HepG2 (cell line): ENCODE measurements around the gene PNN. TPM values are rescaled to one million over a fixed set of nuclear protein-coding genes. Genes with fewer than 3 reads are reported as not detected.

Experiments
- ATAC-seq: fragments of 200-7000 bp; cut with Tn5 transposase; 3 replicates; pipeline ENCODE4 v1.9.1; 2020; ENCODE audit warnings: mild to moderate bottlenecking, moderate library complexity
- BruUV-seq: library from RNA; stranded (reverse); fragments of 400-500 nt; replicated peaks from 2 replicates; lab custom pipeline; 2021; lab: Mats Ljungman, UMichigan
- CTCF ChIA-PET: fragments of 300-600 bp; formaldehyde crosslinking; extraction: SDS; loops from one replicate; lab custom pipeline; 2021; ENCODE audit warnings: low total read pairs, inconsistent platforms, low intra/inter-chr PET ratio; lab: Yijun Ruan, JAX
- POLR2A ChIA-PET: fragments of 350-600 bp; sonication (Branson Sonifier 250); formaldehyde crosslinking; loops from one replicate; lab custom pipeline; 2020; ENCODE audit warnings: antibody characterized with exemption, inconsistent platforms; lab: Yijun Ruan, JAX
- DNase-seq: peaks from one replicate; pipeline ENCODE4 v3.0.0-alpha.2; 2015; ENCODE audit warnings: low spot score
- FAIRE-seq: peaks from 3 replicates; lab custom pipeline; 2011; peaks lifted over from hg19 to GRCh38; lab: Jason Lieb, UNC
- H2AFZ ChIP-seq: one replicate; pipeline ENCODE4 v1.6.1; 2011; ENCODE audit warnings: low read length, inconsistent platforms
- H3K27ac ChIP-seq: fragments of 300-600 bp; 3 replicates; pipeline ENCODE4 v1.8.0; 2011; ENCODE audit warnings: mixed run types, mild to moderate bottlenecking, mixed read lengths, low read length, inconsistent platforms; ENCODE audit not compliant: insufficient read depth; ENCODE audit errors: extremely low read length
- H3K27me3 ChIP-seq, 2 experiments: fragments of 200-600 bp in 1 of 2; 2 replicates in 1 of 2; 3 replicates in 1 of 2; pipeline versions ENCODE4 v1.6.0 to v1.8.0; 2011; ENCODE audit warnings: low read length in 2 of 2, mild to moderate bottlenecking in 2 of 2, moderate library complexity in 2 of 2, inconsistent platforms in 1 of 2; ENCODE audit not compliant: insufficient read depth in 2 of 2, control insufficient read depth in 1 of 2
- H3K36me3 ChIP-seq, 2 experiments: fragments of 200-600 bp in 1 of 2; replicated peaks in 1 of 2; 2 replicates in 1 of 2; 3 replicates in 1 of 2; pipeline versions ENCODE4 v1.5.1 to v1.8.0; 2011; ENCODE audit warnings: low read length in 2 of 2, inconsistent platforms in 1 of 2; ENCODE audit not compliant: insufficient read depth in 2 of 2, control insufficient read depth in 1 of 2
- H3K4me1 ChIP-seq: 2 replicates; pipeline ENCODE4 v1.5.1; 2012; ENCODE audit warnings: low read length, inconsistent platforms; ENCODE audit not compliant: insufficient read depth
- H3K4me2 ChIP-seq: 2 replicates; pipeline ENCODE4 v1.6.0; 2011; ENCODE audit warnings: low read depth, low read length, inconsistent platforms
- H3K4me3 ChIP-seq, 3 experiments: fragments of 200-600 bp in 1 of 3; sonication (generic), shearing (Covaris generic) in 1 of 3; replicated peaks in 1 of 3; 2 replicates each; pipeline ENCODE4 v1.5.1; 2011 to 2016; ENCODE audit warnings: low read length in 3 of 3, inconsistent platforms in 2 of 3, low read depth in 2 of 3, mild to moderate bottlenecking in 2 of 3, control low read depth in 1 of 3, mixed read lengths in 1 of 3; ENCODE audit not compliant: insufficient read depth in 1 of 3
- H3K79me2 ChIP-seq: one replicate; pipeline ENCODE4 v1.6.1; 2011; ENCODE audit warnings: low read length, inconsistent platforms; ENCODE audit not compliant: insufficient read depth
- H3K9ac ChIP-seq: 2 replicates; pipeline ENCODE4 v1.6.0; 2011; ENCODE audit warnings: mild to moderate bottlenecking, low read depth, low read length, inconsistent platforms; ENCODE audit not compliant: insufficient read depth
- H3K9me3 ChIP-seq: 2 replicates; pipeline ENCODE4 v1.5.1; 2012; ENCODE audit warnings: mild to moderate bottlenecking, low read length
- H4K20me1 ChIP-seq: 2 replicates; pipeline ENCODE4 v1.6.0; 2011; ENCODE audit warnings: inconsistent platforms, mild to moderate bottlenecking, low read length, moderate library complexity; ENCODE audit not compliant: insufficient read depth
- CERS6 ChIP-seq: sonication (generic); formaldehyde crosslinking; IDR thresholded peaks from 2 replicates; pipeline ENCODE4 v1.5.0; 2020; ENCODE audit warnings: missing genetic modification reagents
- CHCHD3 ChIP-seq: sonication (generic); formaldehyde crosslinking; IDR thresholded peaks from 2 replicates; pipeline ENCODE4 v1.8.0; 2022; ENCODE audit warnings: mild to moderate bottlenecking, missing genetic modification reagents, moderate library complexity
- GATAD1 ChIP-seq: IDR thresholded peaks from 2 replicates; pipeline ENCODE4 v1.6.1; 2016; ENCODE audit warnings: missing genetic modification reagents, missing compliant biosample characterization
- IRF9 ChIP-seq: sonication (generic); formaldehyde crosslinking; IDR thresholded peaks from 2 replicates; pipeline ENCODE4 v1.8.0; 2022; ENCODE audit warnings: missing genetic modification reagents, mild to moderate bottlenecking, borderline replicate concordance
- MAFG ChIP-seq: sonication (generic); formaldehyde crosslinking; IDR thresholded peaks from 2 replicates; pipeline ENCODE4 v1.5.1; 2020; ENCODE audit warnings: mild to moderate bottlenecking, missing genetic modification reagents
- RELA ChIP-seq: sonication (generic); formaldehyde crosslinking; IDR thresholded peaks from 2 replicates; pipeline ENCODE4 v1.4.0; 2020; ENCODE audit warnings: missing genetic modification reagents
- SP1 ChIP-seq, 2 experiments: fragments of 450-650 bp in 1 of 2; sonication (generic) in 1 of 2; formaldehyde crosslinking in 1 of 2; IDR thresholded peaks; 2 replicates each; pipeline versions ENCODE4 v1.4.0 to v1.6.1; 2016 to 2020; ENCODE audit warnings: missing genetic modification reagents in 1 of 2
- STAG1 ChIP-seq: sonication (generic); formaldehyde crosslinking; IDR thresholded peaks from 2 replicates; pipeline ENCODE4 v1.4.0; 2020; ENCODE audit warnings: missing genetic modification reagents
- TCF7 ChIP-seq: sonication (generic); IDR thresholded peaks from 2 replicates; pipeline ENCODE4 v1.6.1; 2016; ENCODE audit warnings: antibody characterized with exemption, low read depth
- TFE3 ChIP-seq: IDR thresholded peaks from 2 replicates; pipeline ENCODE4 v1.6.1; 2016
- YEATS2 ChIP-seq: sonication (generic); formaldehyde crosslinking; IDR thresholded peaks from 2 replicates; pipeline ENCODE4 v1.4.0; 2020; ENCODE audit warnings: missing genetic modification reagents, borderline replicate concordance
- ZBTB25 ChIP-seq: IDR thresholded peaks from 2 replicates; pipeline ENCODE4 v1.6.1; 2018; ENCODE audit warnings: missing genetic modification reagents
- ZNF142 ChIP-seq: sonication (generic); formaldehyde crosslinking; IDR thresholded peaks from 2 replicates; pipeline ENCODE4 v1.4.0; 2020; ENCODE audit warnings: missing genetic modification reagents
- ZNF616 ChIP-seq: sonication (generic); formaldehyde crosslinking; IDR thresholded peaks from 2 replicates; pipeline ENCODE4 v1.5.0; 2020; ENCODE audit warnings: low read depth, mild to moderate bottlenecking, missing genetic modification reagents
- ZNF672 ChIP-seq: sonication (generic); formaldehyde crosslinking; IDR thresholded peaks from 2 replicates; pipeline ENCODE4 v1.8.1; 2022; ENCODE audit warnings: missing genetic modification reagents
- WGBS: methylation state at CpG from one replicate; pipeline ENCODE4 v1.1.6; 2017; ENCODE audit warnings: low lambda C conversion rate; 5-methylcytosine and 5-hydroxymethylcytosine counted together
- in situ Hi-C: cut with HindIII; loops from 2 replicates; pipeline ENCODE4 v1.10.0; 2017; ENCODE audit warnings: low pct_unique_long_range_greater_than_20kb; ENCODE audit not compliant: extremely low pct_ligation_motif_present
- intact Hi-C: fragments of 100-400 bp; cut with micrococcal nuclease; formaldehyde crosslinking; loops from one replicate; pipeline ENCODE4 v1.10.0; 2022; ENCODE audit not compliant: unreplicated experiment
- polyA plus RNA-seq, 8 experiments: library from polyadenylated mRNA; depleted of rRNA in 3 of 8; stranded (reverse) in 7 of 8; unstranded in 1 of 8; fragments of >200 nt; fragmentation: Illumina TruSeq in 4 of 8; extraction: Trizol in 4 of 8; gene quantifications; 2 replicates each; pipeline versions ENCODE4 v1.2.1 to v1.2.3, GENCODE V29; 2011 to 2016; ENCODE audit warnings: low read depth in 4 of 8, missing spikeins in 1 of 8, mixed read lengths in 1 of 8; ENCODE audit not compliant: insufficient read depth in 1 of 8
- total RNA-seq, 5 experiments: library from RNA; depleted of rRNA; stranded (reverse); fragments of >200 nt; fragmentation: Illumina TruSeq; extraction: Trizol; gene quantifications; 2 replicates each; pipeline ENCODE4 v1.2.3, GENCODE V29; 2016; ENCODE audit warnings: low read depth in 1 of 5

PNN gene
- total and polyA plus RNA-seq, 2 of the 13 experiments (the other 11 are each of a cell fraction or from before 2014, with no cell fraction given) = 58.0 to 214 TPM

GRCh38 chr14:39229222-39229543 is 54.1 kb downstream of the PNN start:
- Histone ChIP-seq H3K79me2 (peaks cover 5% of the 10 kb centered on the region), H3K9me3 (no peaks in the 10 kb centered on the region), H3K9ac (peak overlapping the region; percentile 3; the same call in 1 of the 2 replicates), H3K27ac (no peak overlapping the region), H3K4me3 (no peak overlapping the region), H2AFZ (peak overlapping the region; percentile 51), H3K4me1 (peaks cover 44% of the 10 kb centered on the region), H3K36me3 (no peaks in the 10 kb centered on the region)
- no TSS peak for BruUV-seq
- CTCF ChIA-PET = no interaction called here
- 68% methylated on average over 1 of the region's 1 CpG for WGBS
- no peak for DNase-seq
- in situ Hi-C loops = no loop called here
- no peak for ATAC-seq
- no peak for FAIRE-seq
- TF ChIP-seq MAFG (CRISPR knock-in tag) (no peak), IRF9 (CRISPR knock-in tag) (no peak), TFE3 (CRISPR knock-in tag) (no peak), TCF7 (no peak), STAG1 (CRISPR knock-in tag) (no peak), RELA (CRISPR knock-in tag) (no peak), CERS6 (CRISPR knock-in tag) (no peak), GATAD1 (CRISPR knock-in tag) (no peak), ZNF142 (CRISPR knock-in tag) (no peak), YEATS2 (CRISPR knock-in tag) (no peak), ZBTB25 (CRISPR knock-in tag) (no peak), ZNF616 (CRISPR knock-in tag) (no peak), CHCHD3 (CRISPR knock-in tag) (no peak), SP1 (IDR thresholded peaks at IDR 0.05) (no peak), SP1 (CRISPR knock-in tag; IDR thresholded peaks at IDR 0.05) (no peak), ZNF672 (CRISPR knock-in tag) (no peak)
- TF ChIP-seq, all 625 proteins: peak for 0
- Histone ChIP-seq H3K27me3 (no peaks in the 10 kb centered on the region; a peak in 1 of 5 replicates), H4K20me1 (no peaks in the 10 kb centered on the region), H3K4me2 (peak overlapping the region; percentile 38)
- POLR2A ChIA-PET = interaction anchor here (0.7 to 2.3 kb wide), 6 partner anchors 11 to 79 kb away, joined by 3 to 10 read pairs (median 4); partner anchors contain the start of genes PNN and TRAPPC6B
- intact Hi-C loops = no loop called here
